8988T (cell line): ENCODE results near the gene ITIH3.

Experiments
- DNase-seq: peaks from one replicate; pipeline ENCODE4 v3.0.0; 2011

ITIH3 gene

GRCh38 chr3:52793702-52794611, 639 bp upstream of the ITIH3 start:
- DNase-seq, result no peak

DNA sequence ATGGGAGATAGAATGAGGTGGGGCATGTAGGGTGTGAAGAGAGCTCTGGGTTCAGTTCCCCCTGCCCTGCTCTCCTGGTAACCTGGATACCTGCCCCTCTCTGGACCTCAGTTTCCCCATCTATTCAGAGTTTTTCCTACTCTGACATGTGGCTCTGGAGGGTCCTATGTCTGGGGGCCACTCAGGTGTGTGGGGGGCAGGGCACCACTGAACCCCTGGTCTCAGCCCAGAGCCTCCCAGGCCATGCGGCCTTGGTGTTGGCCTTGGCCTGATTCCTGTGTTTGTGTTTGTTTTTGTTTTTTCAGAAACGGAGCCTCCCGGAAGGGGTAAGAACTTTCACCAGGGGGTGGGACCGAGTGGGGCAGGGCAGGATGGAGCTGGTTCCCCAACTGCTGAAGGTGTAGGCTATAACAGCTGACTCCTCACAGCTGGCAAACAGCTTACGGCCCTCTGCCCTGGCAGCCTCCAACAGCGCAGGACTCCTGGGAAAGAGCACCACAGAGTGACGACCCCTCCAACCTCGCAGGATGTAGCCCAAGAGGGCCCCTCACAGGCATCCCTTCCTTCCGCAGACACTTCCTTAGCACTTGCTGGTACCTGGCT, 803 bp downstream of the ITIH3 start:
- no peak for DNase-seq

DNA sequence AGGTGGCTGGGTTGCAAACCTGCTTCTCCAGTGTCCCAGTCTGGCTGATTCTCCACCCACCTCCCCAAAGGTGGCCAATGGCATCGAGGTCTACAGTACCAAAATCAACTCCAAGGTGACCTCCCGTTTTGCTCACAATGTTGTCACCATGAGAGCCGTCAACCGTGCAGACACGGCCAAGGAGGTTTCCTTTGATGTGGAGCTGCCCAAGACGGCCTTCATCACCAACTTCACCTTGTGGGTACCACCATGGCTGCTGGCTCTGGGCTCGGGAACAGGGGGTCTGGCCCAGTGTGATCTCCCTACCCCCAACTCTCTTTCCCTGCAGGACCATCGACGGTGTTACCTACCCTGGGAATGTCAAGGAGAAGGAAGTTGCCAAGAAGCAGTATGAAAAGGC, 1.8 kb downstream of the ITIH3 start:
- no peak for DNase-seq

DNA sequence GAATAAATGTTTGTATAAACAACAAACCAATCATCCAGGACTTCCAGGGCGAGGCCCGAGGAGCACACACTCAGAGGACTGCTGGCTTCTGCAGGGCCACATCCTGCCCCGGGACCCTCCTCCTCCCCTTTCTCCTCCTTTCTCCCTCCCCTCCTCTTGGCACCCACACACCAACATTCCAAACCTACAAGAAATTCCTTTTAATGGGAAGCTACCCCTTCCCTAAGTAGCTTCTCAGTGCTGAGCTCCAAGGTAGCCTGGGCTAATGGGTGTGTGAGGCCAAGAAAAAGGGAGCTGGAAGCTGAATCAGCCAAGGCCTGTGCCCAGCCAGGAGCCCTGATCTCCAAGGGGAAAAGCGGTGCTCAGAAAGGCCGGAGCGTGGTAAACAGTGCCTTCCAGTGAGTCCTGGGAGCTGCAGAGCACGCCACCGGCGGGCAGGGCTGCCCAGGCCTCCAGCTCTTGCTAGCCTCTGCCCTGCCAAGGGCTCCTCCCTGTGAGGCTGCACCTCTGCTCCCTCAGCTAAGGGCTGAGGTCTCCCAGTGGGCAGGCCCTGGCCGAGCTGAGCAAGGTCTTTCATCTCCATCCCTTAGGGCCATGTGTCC, 3.9 kb downstream of the ITIH3 start:
- DNase-seq, result no peak

DNA sequence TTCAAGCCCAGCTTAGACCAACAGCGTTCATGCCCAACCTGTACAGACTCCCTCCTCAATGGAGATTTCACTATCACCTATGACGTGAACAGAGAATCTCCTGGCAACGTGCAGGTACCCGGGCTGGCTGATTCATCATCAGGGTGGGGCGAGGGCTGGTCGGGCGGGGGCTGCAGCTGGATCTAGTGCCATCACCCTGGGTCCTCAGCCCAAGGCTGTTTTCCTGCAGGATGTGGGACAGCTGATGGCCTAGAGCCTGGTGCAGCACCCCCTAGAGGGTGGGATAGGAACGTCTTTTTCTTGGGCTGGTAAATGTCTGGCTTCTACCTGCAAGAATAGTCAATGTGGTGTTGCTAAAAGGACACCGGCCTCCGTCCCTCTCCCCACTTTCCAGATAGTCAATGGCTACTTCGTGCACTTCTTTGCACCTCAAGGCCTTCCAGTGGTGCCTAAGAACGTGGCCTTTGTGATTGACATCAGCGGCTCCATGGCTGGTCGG, 4.4 kb downstream of the ITIH3 start:
- peak; percentile 90 for DNase-seq

- DNase-seq, result no peak
Measured at GRCh38 chr3:52800079-52800478, 5.5 kb downstream of the ITIH3 start.

GRCh38 chr3:52801839-52802238, 7.2 kb downstream of the ITIH3 start:
- DNase-seq, result no peak

DNA sequence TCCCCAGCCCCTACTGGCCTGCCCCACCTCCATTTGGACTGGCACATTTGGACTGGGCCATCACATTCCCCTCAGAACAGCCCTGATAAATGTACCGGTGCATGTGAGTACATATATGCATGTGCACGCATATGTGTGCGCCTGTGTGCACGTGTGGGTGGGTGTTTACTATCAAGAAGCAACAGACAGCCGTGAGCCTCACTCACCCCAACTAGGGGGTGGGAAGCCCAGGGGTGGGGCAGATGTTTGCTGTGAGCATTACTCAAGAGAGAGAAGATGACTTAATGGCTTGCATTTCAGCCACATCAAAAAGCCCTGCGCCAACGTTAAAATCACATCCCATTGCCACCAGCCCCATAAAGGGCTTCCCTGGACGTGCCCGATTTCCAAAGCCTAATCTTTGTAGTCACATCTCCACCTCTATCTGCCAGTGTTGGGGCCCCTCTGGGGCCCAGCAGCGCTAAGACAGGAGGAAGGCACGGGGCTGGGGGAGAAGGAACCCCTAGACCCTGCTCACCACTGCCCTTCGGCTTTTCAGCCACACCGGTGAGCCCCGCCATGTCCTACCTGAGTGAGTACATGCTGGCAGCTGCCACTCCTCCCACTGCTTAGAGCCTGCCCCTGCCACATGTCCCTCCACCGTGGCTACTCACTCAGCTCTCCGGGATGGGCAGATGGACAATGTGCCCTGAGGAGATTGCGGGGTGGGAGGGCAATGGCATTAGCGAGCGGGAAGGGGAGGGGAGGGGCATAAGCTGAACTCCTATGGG, 10.9 kb downstream of the ITIH3 start:
- no peak for DNase-seq

DNA sequence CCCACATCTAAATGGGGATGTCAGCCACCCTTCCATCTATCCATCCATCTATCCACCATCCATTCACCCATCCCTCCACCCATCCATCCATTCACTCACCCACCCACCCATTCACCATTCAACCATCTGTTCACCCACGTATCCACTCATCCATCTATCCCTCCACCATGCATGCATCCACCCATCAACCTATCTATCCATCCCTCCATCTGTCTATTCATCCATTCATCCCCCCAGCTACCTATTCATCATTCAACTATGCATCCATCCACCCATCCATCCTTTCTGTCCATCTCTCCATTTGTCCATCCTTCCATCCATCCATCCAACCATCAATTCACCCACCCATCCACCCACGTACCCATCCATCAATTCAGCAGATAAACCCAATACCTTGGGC, 14.6 kb downstream of the ITIH3 start:
- DNase-seq, result no peak

DNA sequence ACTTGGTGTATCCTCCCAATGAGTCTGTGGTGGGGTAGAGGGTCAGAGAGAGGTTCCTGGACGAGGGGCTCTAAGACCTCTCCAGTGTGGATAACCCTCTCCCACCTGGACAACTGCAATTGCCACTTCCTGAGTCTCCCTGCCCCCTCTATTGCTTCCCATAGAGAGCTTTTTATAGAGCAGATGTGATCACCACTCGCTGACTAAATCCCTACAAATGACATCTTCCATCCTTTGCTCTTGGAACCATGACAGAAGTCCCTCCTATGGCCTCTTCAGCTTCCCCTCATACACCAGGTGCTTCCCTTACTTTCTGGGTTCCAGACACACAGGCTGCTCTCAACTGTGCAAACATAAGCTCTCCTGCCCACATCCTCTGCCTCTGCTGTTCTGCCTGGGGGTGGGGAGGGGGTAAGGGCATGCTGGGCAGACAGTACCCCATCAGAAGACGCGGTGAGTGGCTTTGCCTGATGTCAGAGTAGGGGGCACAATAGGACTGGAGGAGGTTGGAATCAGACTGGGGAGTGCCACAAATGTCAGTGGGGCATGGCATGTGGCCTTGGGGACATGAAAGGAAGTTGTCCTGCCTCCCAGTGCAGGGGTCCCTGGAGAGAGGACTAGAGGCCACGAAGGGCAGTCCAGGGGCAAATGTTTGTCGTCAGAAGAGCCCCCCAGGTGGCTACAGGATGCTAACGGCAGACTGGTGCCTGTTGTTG, 15.2 kb downstream of the ITIH3 start:
- no peak for DNase-seq

DNA sequence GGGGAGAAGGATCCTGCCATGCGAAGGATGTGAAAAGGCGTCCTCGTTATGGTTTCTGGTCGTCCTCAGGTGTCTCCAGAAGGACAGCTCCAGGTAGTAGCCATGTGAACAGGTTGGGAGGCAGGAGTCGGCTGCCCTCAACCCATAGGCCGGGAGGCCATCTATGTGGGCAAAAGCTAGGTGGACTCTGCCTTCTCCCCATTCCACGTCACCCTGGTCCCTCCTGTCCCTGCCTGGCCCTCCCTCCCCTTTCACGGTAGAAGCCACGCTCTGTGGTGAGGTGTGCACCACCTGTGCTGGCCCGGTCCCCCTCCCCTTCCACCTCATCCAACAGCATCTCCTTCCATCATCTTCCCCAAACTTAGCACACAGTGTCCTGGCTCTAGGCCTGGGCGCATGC, 16.3 kb downstream of the ITIH3 start:
- no peak for DNase-seq

DNA sequence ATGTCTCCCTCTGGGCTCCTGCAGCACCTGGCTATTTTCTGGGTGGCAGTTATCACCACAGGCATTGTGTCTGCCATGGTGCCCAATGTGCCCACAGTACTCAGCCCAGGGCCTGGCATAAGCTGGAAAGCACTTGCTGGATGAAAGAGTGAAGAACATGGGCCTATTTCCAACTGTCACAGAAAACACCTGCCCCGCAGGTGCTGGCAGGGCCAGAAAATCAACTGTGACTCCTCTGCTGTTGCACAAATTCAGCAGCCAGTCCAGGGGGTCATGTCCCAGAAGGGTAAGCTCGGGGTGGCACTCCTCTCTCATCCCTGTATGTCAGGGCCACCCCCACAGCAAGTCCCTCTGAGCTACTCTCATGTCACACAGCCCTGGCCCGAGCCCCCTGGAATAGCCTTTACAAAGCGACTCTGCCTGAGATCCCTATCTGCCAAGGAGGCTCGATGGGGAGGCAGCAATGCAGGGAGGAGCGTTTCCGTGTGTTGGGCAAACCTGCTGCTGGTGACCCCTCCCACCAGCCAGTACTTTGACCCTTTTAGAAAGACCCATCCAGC, 16.9 kb downstream of the ITIH3 start:
- no peak for DNase-seq

- no peak for DNase-seq
Measured at GRCh38 chr3:52813810-52814209, 19.2 kb downstream of the ITIH3 start.

DNA sequence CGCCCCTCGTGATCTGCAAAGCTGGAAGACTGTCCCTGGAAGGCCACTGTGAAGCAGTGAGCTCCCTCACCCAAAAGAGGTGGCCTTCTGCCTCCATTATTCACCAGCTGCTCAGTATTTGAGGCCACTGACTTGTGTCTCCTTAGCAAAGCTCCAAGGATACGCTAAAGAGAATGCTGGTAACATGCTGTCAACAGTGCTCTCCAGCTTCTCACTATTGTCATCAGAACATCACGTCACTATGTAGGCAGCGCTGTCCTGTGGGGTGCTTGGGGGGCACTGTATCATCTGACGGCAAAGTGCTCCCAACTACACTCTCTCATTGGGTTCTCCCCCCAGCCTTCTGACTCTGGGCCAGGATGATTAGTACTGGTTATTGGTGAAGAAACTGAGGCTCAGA, 21.6 kb downstream of the ITIH3 start:
- DNase-seq, result no peak

DNA sequence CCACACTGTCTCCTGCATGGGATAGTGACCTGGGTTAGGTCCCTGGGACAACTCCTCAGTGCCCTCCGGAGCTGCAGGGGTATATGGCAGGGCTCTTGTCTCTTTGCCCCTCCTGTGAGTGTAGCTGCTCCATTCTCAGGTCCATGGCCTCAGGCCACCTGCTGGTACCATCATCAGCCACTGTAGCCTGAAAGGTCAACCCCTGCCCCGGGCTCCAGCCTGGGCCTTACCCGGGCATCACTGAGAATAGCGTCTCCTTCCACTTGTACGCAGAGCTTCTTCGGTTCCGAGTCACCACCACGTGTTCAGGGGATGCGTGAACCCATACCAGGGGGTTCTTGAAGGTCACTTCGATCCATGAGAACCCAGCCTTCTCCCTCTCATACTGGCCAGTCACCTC, 22.1 kb downstream of the ITIH3 start:
- DNase-seq, result no peak

DNA sequence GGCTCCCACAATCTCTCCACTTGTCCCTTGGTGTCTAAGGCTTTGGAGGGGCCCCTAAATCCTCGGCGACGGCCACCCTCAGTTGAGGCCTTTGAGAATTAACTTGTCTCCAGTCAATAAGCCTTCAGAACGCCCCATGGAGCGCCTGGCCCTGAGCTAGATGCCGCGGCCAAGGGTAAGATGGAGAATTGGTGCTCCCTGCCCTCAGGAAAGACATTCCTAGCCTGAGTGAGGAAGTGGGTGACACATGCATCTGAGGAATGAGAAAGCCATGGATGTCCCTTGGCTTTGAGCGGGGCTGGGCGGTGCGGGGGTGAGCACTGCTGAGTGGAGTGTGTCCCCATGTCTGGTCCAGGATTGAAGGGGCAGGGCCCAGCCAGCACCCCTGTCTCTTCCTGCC, 22.6 kb downstream of the ITIH3 start:
- no peak for DNase-seq

DNA sequence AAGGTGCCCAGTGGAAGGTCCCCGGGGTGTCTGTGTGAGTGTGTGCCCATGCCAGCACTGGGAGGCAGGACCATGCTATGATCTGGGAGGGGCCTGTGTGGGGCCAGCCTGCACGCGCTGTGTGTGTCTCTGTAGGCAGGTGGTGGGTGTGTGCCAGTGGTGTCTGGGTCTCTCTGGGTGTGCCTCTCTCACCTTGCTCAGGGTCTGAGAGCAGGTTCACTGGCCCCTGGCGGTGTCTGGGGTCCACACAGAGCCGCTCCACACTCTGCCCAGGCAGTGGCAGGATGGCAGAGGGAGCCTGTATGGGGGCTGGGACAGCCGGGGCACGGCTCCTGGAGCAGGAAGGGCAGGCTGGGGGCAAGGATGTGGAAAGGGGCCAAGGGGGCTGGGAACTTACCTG, 23.3 kb downstream of the ITIH3 start:
- no peak for DNase-seq

- DNase-seq, result no peak
Measured at GRCh38 chr3:52819936-52820335, 25.3 kb downstream of the ITIH3 start.

GRCh38 chr3:52820736-52821135, 26.1 kb downstream of the ITIH3 start:
- peak; percentile 89 for DNase-seq

DNA sequence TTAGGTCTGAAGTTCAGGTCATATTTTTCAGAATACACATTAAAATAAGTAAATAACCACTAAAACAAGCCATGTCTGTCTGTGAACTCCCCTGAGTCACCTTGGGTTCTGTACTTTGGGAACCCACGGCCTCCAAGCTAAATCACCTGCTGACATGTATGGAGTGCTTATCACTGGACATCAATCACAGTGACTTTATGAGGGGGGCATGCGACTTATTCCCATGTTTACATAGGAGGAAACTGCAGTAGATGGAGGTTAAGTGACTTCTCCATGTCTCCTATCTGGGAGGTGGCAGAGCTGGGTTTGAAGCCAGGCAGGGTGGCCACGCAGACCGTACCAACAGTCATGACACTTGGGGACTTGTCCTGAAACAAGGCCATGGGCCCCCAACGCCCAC, 27.8 kb downstream of the ITIH3 start:
- DNase-seq, result no peak

GRCh38 chr3:52824037-52824436, 29.4 kb downstream of the ITIH3 start:
- no peak for DNase-seq

- no peak for DNase-seq
Measured at GRCh38 chr3:52827441-52827840, 32.8 kb downstream of the ITIH3 start.
